ENCODE measurements around the gene GRPR. TPM values are rescaled to one million over a fixed set of nuclear protein-coding genes. Genes with fewer than 3 reads are reported as not detected.

The GRPR gene
- total RNA-seq, result 0.32 TPM
- long read RNA-seq, result 0 reads

DNA sequence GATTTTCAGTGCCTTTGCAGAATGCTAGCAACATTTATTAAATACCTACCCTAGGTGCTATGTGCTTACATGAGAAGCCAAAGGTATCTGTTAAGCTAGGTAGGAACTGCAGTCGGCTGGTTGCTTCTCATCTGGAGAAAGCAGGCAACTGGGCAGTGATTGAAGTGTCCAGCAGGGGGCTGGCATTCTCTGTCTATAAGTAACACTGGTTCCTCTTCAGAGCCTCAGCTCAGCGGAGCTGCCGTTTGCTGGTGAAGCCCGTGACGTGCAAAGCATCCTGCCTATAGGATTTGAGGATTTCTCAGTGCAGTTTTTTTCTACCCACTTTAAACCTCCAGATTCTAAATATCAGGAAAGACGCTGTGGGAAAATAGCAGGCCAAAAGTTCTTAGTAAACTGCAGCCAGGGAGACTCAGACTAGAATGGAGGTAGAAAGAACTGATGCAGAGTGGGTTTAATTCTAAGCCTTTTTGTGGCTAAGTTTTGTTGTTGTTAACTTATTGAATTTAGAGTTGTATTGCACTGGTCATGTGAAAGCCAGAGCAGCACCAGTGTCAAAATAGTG lies at the start of gene GRPR:
GRPR (plus strand) TSS at position 344 of the 565 bp plus-strand sequence. CDS start 389 bp downstream, outside the sequence.
- intact Hi-C loops (cut with DNase I), result loop anchor here (5.0 to 10.0 kb wide), 2 partner anchors 311 to 549 kb away; no protein-coding TSS in a partner anchor
- peak; percentile 82 for DNase-seq (ENCODE audit: low spot score)

DNA sequence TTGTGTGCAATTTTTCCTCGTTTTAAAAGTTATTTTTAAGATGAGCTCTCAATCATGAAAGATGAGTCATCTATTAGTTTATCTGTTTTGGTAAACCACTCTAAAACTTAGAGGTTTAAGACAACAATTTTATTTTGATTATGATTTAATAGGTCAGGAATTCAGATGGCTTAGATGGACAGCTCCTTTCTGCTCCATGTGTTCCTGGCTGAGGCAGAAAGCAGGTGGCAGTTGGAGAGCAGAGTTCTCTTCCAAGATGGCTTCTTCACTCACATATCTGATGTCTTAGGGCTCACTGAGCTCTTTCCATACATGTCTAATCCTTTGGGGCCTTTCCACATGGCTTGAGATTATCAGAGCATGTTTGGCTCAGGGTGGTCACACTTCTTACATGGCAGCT lies 48.3 kb upstream of the GRPR start:
- DNase-seq (ENCODE audit: low spot score), result no peak
- intact Hi-C loops (cut with DNase I), result no loop called here

GRCh38 chrX:16076834-16077233 lies 46.5 kb upstream of the GRPR start:
- intact Hi-C loops (cut with DNase I), result no loop called here
- no peak for DNase-seq (ENCODE audit: low spot score)

DNA sequence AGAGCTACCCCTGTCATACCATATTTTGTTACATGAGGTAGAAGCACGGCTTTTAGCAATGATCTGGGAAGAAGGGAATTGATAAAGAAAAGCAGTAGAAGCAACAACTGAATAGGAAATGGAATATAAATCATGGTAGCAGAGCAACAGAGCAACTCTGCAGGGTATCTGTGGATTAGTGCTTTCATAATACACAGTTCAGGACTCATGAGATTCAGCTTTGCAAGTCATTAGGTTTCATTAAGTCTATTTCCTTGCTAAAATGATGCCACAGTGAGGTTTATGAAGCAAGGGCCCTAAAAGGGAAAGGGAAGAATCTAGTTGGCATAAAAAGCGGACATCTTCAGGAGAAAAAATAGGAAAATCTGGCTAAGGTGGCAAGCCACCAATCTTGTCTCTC lies 45.6 kb upstream of the GRPR start:
- intact Hi-C loops (cut with DNase I), result no loop called here
- no peak for DNase-seq (ENCODE audit: low spot score)

GRCh38 chrX:16081357-16081756 lies 42.0 kb upstream of the GRPR start:
- intact Hi-C loops (cut with DNase I), result no loop called here

GRCh38 chrX:16082470-16083085 lies 40.8 kb upstream of the GRPR start:
- intact Hi-C loops (cut with DNase I), result no loop called here
- no peak for DNase-seq (ENCODE audit: low spot score)

More at GRCh38 chrX:16081357-16081756, 42.0 kb upstream of the GRPR start:
- DNase-seq (ENCODE audit: low spot score), result no peak

DNA sequence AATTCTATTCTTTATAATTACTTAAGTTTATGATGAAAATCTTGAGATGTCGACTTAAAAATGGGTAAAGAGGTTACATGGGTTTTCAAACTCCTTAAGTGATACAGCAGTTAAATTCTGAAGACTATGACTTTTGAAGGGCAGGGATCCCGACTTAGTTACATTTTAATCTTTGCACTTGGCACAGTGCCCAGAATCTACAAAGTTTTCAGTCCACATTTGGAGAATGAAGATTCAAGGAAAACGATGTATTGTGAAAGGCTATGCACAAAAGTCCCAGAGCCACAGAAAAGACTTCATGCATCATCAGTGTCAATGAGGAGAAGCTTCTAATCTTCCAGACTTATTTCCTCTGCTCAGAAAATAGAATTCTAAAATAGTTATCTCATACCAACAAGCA lies 36.3 kb upstream of the GRPR start:
- intact Hi-C loops (cut with DNase I), result no loop called here
- DNase-seq (ENCODE audit: low spot score), result no peak

DNA sequence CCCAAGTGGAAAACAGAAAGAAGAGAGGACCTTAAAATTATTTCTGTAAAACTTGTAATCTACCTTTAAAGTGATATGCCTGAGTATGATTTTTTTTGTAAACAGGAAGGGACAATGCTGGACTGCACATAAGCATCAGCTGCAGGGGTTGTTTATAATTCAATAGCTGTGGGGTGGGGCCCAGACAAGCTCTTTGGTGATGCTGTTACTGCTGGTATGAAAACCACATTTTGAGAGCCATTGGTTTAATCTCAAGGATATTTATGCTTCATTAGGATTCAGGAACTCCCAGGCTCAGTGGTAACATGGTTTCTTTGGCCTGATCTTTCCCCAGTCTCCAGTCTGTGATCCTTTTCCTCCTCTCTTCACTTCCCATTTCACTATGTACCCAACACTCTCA lies 34.3 kb upstream of the GRPR start:
- no peak for DNase-seq (ENCODE audit: low spot score)
- intact Hi-C loops (cut with DNase I), result no loop called here

DNA sequence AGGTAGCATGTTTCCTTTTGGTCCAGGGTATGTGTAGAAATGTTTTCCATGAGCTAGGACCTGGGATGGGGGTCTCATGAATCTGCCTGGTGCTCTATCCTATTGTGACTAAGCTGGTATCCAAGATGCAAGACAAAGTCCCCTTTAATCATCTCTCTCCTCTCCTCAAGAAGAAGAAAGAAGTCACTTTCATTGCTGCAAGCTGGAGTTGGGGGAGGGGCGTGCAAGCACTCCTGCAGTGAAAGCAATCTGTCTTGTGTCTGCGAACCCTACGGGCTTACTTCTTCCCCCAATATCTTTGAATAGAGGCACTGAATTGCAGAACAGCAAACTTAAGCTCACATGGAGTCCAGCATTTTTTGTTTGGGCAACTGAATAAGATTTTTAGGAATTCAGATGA lies 27.2 kb upstream of the GRPR start:
- intact Hi-C loops (cut with DNase I), result no loop called here
- no peak for DNase-seq (ENCODE audit: low spot score)

DNA sequence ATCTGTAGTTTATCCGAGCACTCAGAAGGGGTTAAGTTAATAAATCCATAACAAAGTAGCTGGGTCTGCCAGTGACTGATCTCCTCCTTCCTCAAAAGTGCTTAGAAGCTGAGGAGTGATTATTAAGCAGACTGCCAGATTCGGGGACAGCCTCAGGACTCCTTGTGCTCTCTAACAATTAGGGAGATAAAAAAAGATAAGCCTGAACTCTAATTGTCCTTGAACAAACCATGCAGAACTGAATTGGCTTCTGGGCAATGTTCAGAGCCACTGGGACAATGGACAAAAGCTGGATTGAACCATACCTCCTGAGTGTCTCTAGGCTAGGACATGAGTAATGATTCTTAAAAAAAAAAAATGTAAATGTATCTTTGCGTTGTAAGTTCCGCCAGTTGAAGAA lies 22.7 kb upstream of the GRPR start:
- DNase-seq (ENCODE audit: low spot score), result no peak
- intact Hi-C loops (cut with DNase I), result no loop called here

GRCh38 chrX:16101581-16101980 lies 21.8 kb upstream of the GRPR start:
- no peak for DNase-seq (ENCODE audit: low spot score)
- intact Hi-C loops (cut with DNase I), result no loop called here

GRCh38 chrX:16103625-16104024 lies 19.7 kb upstream of the GRPR start:
- no peak for DNase-seq (ENCODE audit: low spot score)

GRCh38 chrX:16112428-16112827 lies 10.9 kb upstream of the GRPR start:
- DNase-seq (ENCODE audit: low spot score), result no peak
- intact Hi-C loops (cut with DNase I), result no loop called here

More at GRCh38 chrX:16103625-16104024, 19.7 kb upstream of the GRPR start:
- intact Hi-C loops (cut with DNase I), result no loop called here

DNA sequence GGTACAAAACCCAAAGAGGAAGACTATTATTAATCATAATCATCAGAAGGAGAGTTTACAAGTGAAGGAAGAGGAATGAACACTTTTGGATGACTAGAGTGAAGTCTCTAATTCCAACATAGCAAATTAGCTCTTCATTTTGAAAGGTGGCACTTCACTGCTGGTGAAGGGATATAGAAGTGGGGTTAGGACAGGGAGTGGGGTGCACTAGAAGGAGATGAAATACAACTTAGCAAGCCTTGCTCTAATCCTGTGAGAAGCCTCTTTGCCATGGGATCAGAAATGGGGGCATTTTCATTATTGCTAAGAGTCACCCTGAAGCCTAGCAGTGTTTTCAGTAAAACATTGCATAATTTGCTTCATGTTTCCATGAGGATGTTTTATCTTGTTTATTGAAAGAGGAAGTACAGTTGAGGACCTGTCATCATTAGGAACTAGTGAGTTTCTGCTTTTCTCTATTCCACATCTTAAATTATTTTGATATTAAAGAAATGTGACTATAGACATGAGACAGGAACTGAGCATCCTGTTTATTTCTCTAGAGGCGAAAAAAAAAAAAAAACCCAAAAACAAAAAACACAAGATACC lies 9.3 kb upstream of the GRPR start:
- intact Hi-C loops (cut with DNase I), result no loop called here
- DNase-seq (ENCODE audit: low spot score), result no peak

- intact Hi-C loops (cut with DNase I), result no loop called here
These were observed 8.8 kb upstream of the GRPR start for GRCh38 chrX:16114611-16115010.

DNA sequence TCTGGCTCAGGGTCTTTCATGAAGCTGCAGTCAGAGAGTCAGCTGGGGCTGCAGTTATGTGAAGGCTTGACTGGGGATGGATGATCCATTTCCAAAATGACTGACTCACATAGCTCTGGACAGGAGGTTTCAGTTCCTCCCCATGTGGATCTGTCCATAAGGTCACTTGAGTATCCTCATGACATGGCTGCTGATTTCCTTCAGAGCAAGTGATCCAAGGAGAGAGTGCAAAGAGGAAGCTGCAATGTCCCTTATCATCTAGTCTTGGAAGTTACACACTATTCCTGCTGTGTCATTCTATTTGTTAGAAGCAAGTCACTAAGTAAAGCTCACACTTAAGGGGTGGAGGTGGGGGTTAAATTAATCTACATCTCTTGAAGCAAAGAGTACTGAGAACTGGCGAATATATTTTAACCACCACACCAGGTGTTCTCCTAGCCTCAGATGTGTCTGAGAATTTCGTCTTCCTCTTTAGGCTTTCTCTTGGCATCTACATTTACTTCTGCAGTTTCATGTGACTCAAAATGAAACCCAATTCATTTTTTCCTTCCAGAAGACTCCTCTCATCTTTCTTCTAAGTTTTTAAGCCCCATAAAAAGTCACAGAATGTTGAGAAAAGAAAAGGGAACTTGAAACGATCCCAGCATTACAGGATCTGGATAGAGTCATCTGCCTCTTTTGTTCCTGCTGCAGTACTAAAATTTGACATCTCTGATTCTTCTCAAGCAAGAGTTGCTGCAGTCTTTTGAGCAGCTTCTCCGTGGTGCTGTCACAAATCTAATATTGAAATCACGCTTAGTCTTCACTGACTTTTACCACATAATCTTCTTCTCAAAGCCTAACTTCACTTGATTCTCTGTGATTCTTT lies 3.8 kb upstream of the GRPR start:
- DNase-seq (ENCODE audit: low spot score), result no peak
- intact Hi-C loops (cut with DNase I), result loop anchor here (5.0 to 10.0 kb wide), 2 partner anchors 315 to 553 kb away; no protein-coding TSS in a partner anchor

More at GRCh38 chrX:16114611-16115010, 8.8 kb upstream of the GRPR start:
- no peak for DNase-seq (ENCODE audit: low spot score)

DNA sequence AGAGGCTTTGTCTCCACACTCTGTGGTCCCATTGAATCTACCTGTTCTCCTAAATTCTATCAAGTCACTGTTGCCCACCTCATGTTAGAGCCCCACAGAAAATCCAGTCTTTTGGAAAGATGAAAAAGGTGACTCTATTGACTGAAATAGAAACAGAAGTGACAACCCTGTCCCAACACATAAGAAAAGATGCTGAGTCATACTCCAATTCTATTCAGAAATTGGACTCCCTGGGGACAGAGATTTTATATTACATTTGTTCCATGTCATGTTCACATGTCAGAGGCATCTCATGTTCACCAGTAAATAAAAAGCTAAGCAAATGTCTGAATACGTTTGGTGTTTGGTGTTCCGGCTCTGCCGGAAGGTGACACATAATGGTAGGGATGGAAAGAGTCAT lies 2.9 kb upstream of the GRPR start:
- intact Hi-C loops (cut with DNase I), result loop anchor here (5.0 to 10.0 kb wide), 2 partner anchors 314 to 552 kb away; no protein-coding TSS in a partner anchor
- DNase-seq (ENCODE audit: low spot score), result no peak

GRCh38 chrX:16124201-16124600 lies 836 bp downstream of the GRPR start:
- DNase-seq (ENCODE audit: low spot score), result no peak
- intact Hi-C loops (cut with DNase I), result loop anchor here (5.0 to 10.0 kb wide), 2 partner anchors 311 to 548 kb away; no protein-coding TSS in a partner anchor

DNA sequence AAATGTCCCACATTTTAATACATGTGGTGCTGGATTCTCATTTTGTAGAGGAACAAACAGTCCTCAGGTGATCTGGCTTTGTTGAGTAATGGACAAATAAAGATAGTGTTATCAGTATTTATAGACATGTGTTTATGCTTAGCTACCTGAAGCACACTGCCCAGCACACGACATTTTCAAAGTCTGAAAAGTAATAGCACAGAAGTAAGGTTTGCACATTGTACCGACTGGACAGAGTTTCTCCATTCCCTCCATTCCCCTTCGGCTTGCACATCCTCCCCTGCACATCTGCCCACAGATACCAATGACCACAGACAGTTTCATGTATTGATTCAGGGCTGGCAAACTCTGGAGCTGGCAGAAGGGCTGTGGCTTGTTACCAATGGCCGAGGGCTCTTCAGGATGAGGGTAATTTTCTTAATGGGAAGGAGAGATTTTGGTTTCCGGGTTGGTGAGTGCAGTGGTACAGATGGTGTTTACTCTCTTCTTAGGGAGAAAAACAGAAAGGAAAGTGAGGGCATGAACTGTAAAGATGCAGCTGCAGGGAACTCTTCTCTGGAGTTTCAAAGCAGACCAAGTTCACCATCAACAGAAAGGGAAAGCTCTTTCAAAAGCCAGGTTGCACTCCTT lies 2.3 kb downstream of the GRPR start:
- intact Hi-C loops (cut with DNase I), result loop anchor here (10.0 kb wide), 1 partner anchor 309 kb away; no protein-coding TSS in a partner anchor
- DNase-seq (ENCODE audit: low spot score), result no peak

Measured in cardiac septum (tissue), 1 donor.